ENCODE data around the gene PPIH. TPM values are rescaled to one million over a fixed set of nuclear protein-coding genes. Genes with fewer than 3 reads are reported as not detected.
A peak's percentile ranks its signal among the peaks of the same experiment; 100 is the strongest.

PPIH gene
- total and polyA plus RNA-seq, 2 of the 13 experiments (the other 11 are each of a cell fraction or from before 2014, with no cell fraction given) = 29.9 to 72.6 TPM

DNA sequence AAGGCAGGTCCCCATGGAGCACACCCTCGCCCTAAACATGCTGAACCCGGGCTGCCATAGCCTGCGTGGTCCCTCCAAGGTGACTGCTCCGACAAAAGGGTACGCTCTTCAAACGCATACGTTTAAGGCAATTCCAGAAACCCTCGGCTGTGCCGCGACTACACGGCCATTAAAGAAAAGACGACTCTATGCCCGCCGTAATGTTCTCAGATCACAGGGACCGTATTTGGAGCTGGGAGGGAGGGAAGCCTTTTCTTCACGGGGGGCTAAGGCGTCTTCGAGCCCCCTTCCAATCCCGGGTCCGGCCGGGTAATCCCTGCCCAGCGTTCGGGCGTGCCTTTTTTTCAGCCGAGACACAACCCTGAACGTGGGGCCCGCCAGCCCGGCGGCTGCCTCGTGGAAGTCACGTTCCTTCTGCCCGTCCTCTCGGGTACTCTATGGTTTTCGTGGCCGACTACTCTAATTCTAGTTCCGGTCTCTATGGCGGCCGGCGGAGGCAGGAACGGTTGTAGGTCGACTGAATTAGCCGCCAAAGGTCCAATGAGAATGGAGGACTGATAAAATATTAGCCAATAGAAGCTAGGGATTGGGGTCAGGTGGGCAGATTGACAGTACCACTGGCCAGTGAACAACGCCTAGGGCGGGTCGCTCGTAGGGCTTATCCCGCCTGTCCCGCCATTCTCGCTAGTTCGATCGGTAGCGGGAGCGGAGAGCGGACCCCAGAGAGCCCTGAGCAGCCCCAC is 23.7 kb downstream of the PPIH start, which contains the start of gene YBX1 (continued):
- TF ChIP-seq ZNF704 (CRISPR knock-in tag; IDR thresholded peaks at IDR 0.05; ENCODE audit: borderline replicate concordance) (no peak), ZNF512 (CRISPR knock-in tag; IDR thresholded peaks at IDR 0.05) (no peak), ZNF766 (CRISPR knock-in tag; IDR thresholded peaks at IDR 0.05; ENCODE audit: borderline replicate concordance) (peak; percentile 56; the same call in 1 of the 2 replicates), NAIF1 (CRISPR knock-in tag; IDR thresholded peaks at IDR 0.05; ENCODE audit: borderline replicate concordance) (peak; percentile 53; the same call in 1 of the 2 replicates), SP1 (IDR thresholded peaks at IDR 0.05) (no peak), SP1 (CRISPR knock-in tag; IDR thresholded peaks at IDR 0.05) (peak; percentile 41; the same call in 1 of the 2 replicates), SOX13 (IDR thresholded peaks at IDR 0.05) (no peak), SOX13 (CRISPR knock-in tag; conservative IDR thresholded peaks at IDR 0.05 in 1 of 2, IDR thresholded peaks at IDR 0.05 in 1 of 2) (peak in 1 of 2 experiments; percentile 14; a peak in 1 of 4 replicates), ZNF710 (CRISPR knock-in tag; IDR thresholded peaks at IDR 0.05; ENCODE audit: borderline replicate concordance) (peak; percentile 67), DNMT1 (CRISPR knock-in tag; IDR thresholded peaks at IDR 0.05) (no peak), CEBPZ (IDR thresholded peaks at IDR 0.05; ENCODE audit: low read length) (peak; percentile 43; the same call in 1 of the 2 replicates), ZNF276 (CRISPR knock-in tag; IDR thresholded peaks at IDR 0.05; ENCODE audit: low read depth) (no peak), ZBTB26 (CRISPR knock-in tag; IDR thresholded peaks at IDR 0.05; ENCODE audit: borderline replicate concordance) (0 out of 2 replicates have a peak, but pooled peaks have one; percentile 32), ZC3H13 (CRISPR knock-in tag; IDR thresholded peaks at IDR 0.05) (peak; percentile 53; the same call in 1 of the 2 replicates), ZNF20 (CRISPR knock-in tag; IDR thresholded peaks at IDR 0.05) (peak; percentile 62; the same call in 1 of the 2 replicates), HNF4A (CRISPR knock-in tag; IDR thresholded peaks at IDR 0.05) (0 out of 2 replicates have a peak, but pooled peaks have one; percentile 8), CEBPG (CRISPR knock-in tag; IDR thresholded peaks at IDR 0.05) (no peak)
